PC-3 (cell line): ENCODE measurements around the gene CKS1B. TPM values are rescaled to one million over a fixed set of nuclear protein-coding genes. Genes with fewer than 3 reads are reported as not detected.

Experiments used
- ATAC-seq: fragments of 200-7000 bp; cut with Tn5 transposase; 2 replicates; pipeline ENCODE4 v1.9.1; 2020; ENCODE audit warnings: mild to moderate bottlenecking, moderate library complexity
- BruUV-seq: library from RNA; stranded (reverse); fragments of 400-500 nt; replicated peaks from 2 replicates; lab custom pipeline; 2021; lab: Mats Ljungman, UMichigan
- CTCF ChIA-PET: fragments of 300-600 bp; sonication (Branson Sonifier 250); formaldehyde crosslinking; loops from one replicate; lab custom pipeline; 2022; ENCODE audit warnings: antibody characterized with exemption; lab: Charles Lee
- POLR2A ChIA-PET: fragments of 300-600 bp; sonication (Branson Sonifier 250); formaldehyde crosslinking; loops from one replicate; lab custom pipeline; 2022; ENCODE audit warnings: antibody characterized with exemption; ENCODE audit not compliant: unreplicated experiment; lab: Charles Lee
- DNase-seq: peaks from one replicate; pipeline ENCODE4 v3.0.0-alpha.2; 2015
- H2AFZ ChIP-seq: fragments of 300-600 bp; sonication (generic); 2 replicates; pipeline ENCODE4 v1.6.0; 2016; ENCODE audit warnings: antibody characterized with exemption, low read length
- H3F3A ChIP-seq: fragments of 300-600 bp; sonication (generic); one replicate; pipeline ENCODE4 v1.6.0; 2017; ENCODE audit warnings: antibody characterized with exemption, low read length, control low read depth, mild to moderate bottlenecking; ENCODE audit not compliant: unreplicated experiment
- H3K27ac ChIP-seq: fragments of 300-600 bp; sonication (generic); 2 replicates; pipeline ENCODE4 v1.5.1; 2016; ENCODE audit warnings: mild to moderate bottlenecking, low read length
- H3K27me3 ChIP-seq: fragments of 300-600 bp; sonication (generic); 2 replicates; pipeline ENCODE4 v1.6.1; 2016; ENCODE audit warnings: low read length, mixed read lengths
- H3K36me3 ChIP-seq: fragments of 300-600 bp; sonication (generic); 2 replicates; pipeline ENCODE4 v1.6.1; 2016; ENCODE audit warnings: low read depth, mixed run types, low read length, mixed read lengths
- H3K4me1 ChIP-seq: fragments of 300-600 bp; sonication (generic); 2 replicates; pipeline ENCODE4 v1.5.1; 2016; ENCODE audit warnings: low read length; ENCODE audit not compliant: insufficient read depth
- H3K4me2 ChIP-seq: fragments of 300-600 bp; sonication (generic); 2 replicates; pipeline ENCODE4 v1.6.0; 2016; ENCODE audit warnings: low read length
- H3K4me3 ChIP-seq: fragments of 300-600 bp; sonication (generic); 2 replicates; pipeline ENCODE4 v1.5.1; 2016; ENCODE audit warnings: mild to moderate bottlenecking, low read length, mixed read lengths
- H3K79me2 ChIP-seq: fragments of 300-600 bp; sonication (generic); 2 replicates; pipeline ENCODE4 v1.6.1; 2017; ENCODE audit warnings: low read length, mixed read lengths
- H3K9ac ChIP-seq: fragments of 300-600 bp; sonication (generic); 2 replicates; pipeline ENCODE4 v1.6.0; 2016; ENCODE audit warnings: mild to moderate bottlenecking, low read length
- H3K9me2 ChIP-seq: fragments of 300-600 bp; sonication (generic); replicated peaks from 2 replicates; pipeline ENCODE4 v1.6.1; 2016; ENCODE audit warnings: mixed run types, low read length, mixed read lengths
- H3K9me3 ChIP-seq: fragments of 300-600 bp; sonication (generic); 2 replicates; pipeline ENCODE4 v1.6.1; 2016; ENCODE audit warnings: low read length, mixed read lengths
- H4K20me1 ChIP-seq: fragments of 300-600 bp; sonication (generic); 2 replicates; pipeline ENCODE4 v1.6.1; 2016; ENCODE audit warnings: low read length, mixed read lengths
- CTCF ChIP-seq: fragments of 300-600 bp; sonication (generic); conservative IDR thresholded peaks from 2 replicates; pipeline ENCODE4 v1.5.1; 2017; ENCODE audit warnings: antibody characterized with exemption, low read depth, mild to moderate bottlenecking, low read length
- EZH2 ChIP-seq: fragments of 300-600 bp; sonication (generic); IDR thresholded peaks from one replicate; pipeline ENCODE4 v1.6.1; 2017; ENCODE audit warnings: antibody characterized with exemption, mild to moderate bottlenecking, low read length; ENCODE audit not compliant: unreplicated experiment
- EZH2phosphoT487 ChIP-seq: fragments of 300-600 bp; sonication (generic); IDR thresholded peaks from 2 replicates; pipeline ENCODE4 v1.6.1; 2018; ENCODE audit warnings: mild to moderate bottlenecking, antibody characterized with exemption, low read length, borderline replicate concordance
- intact Hi-C: fragments of 100-400 bp; cut with micrococcal nuclease; formaldehyde crosslinking; loops from 2 replicates; pipeline ENCODE4 v1.9.0; 2023
- total RNA-seq: library from RNA; depleted of rRNA; stranded (reverse); fragments of >200 nt; gene quantifications from 2 replicates; pipeline ENCODE4 v1.2.3, GENCODE V29; 2014

CKS1B gene
- total RNA-seq, 1 experiment from 2014 or later, result 390 TPM

GRCh38 chr1:154958681-154959425 is 15.6 kb upstream of the CKS1B start:
- ChIA-PET CTCF (no interaction called here), POLR2A (no interaction called here)
- Histone ChIP-seq H4K20me1 (no peaks in the 10 kb centered on the region), H3K9ac (no peak overlapping the region), H3K4me3 (no peak overlapping the region), H3K79me2 (peaks cover 42% of the 10 kb centered on the region), H3K27ac (no peak overlapping the region), H2AFZ (no peak overlapping the region), H3K9me2 (no peaks in the 10 kb centered on the region), H3K36me3 (peaks cover 17% of the 10 kb centered on the region; the same call in 1 of the 2 replicates), H3K4me2 (no peak overlapping the region), H3K9me3 (no peaks in the 10 kb centered on the region), H3K27me3 (no peaks in the 10 kb centered on the region), H3K4me1 (peaks cover 31% of the 10 kb centered on the region), H3F3A (no peaks in the 10 kb centered on the region)
- ATAC-seq, result no peak
- no TSS peak for BruUV-seq
- no peak for DNase-seq
- TF ChIP-seq EZH2 (no peak), EZH2phosphoT487 (no peak), CTCF (no peak)
- intact Hi-C loops, result no loop called here

- CTCF ChIA-PET, result no interaction called here
- Histone ChIP-seq H3K9ac (no peak overlapping the region), H3K4me3 (no peak overlapping the region), H3F3A (no peaks in the 10 kb centered on the region), H3K36me3 (peaks cover 20% of the 10 kb centered on the region; the same call in 1 of the 2 replicates), H2AFZ (no peak overlapping the region), H3K79me2 (peaks cover 42% of the 10 kb centered on the region), H3K4me1 (peaks cover 31% of the 10 kb centered on the region), H3K27ac (no peak overlapping the region), H3K9me3 (no peaks in the 10 kb centered on the region), H4K20me1 (no peaks in the 10 kb centered on the region), H3K27me3 (no peaks in the 10 kb centered on the region), H3K9me2 (no peaks in the 10 kb centered on the region), H3K4me2 (no peak overlapping the region)
- POLR2A ChIA-PET, result no interaction called here
- no TSS peak for BruUV-seq
- intact Hi-C loops, result no loop called here
- DNase-seq (no peak), ATAC-seq (no peak)
- TF ChIP-seq CTCF (no peak), EZH2phosphoT487 (no peak), EZH2 (no peak)
Observed at GRCh38 chr1:154959426-154959780, 15.1 kb upstream of the CKS1B start.
